Colon (tissue), 2 donors: ENCODE measurements around the gene LHX3.
"Not testable (repeated sequence)": the region's sequence is repeated elsewhere in the genome, so short reads cannot be mapped to it uniquely, and the experiment has no call there.

Experiments used
- FAIRE-seq: peaks from 2 replicates; lab custom pipeline; 2012; peaks lifted over from hg19 to GRCh38; lab: Jason Lieb, UNC
- donor health status: control.
- donor health status: control.

Gene LHX3

GRCh38 chr9:136241542-136241941 is 36.6 kb upstream of the LHX3 start:
- FAIRE-seq, result no peak

GRCh38 chr9:136240941-136241340 is 36.0 kb upstream of the LHX3 start:
- no peak for FAIRE-seq

- FAIRE-seq, result no peak
Measured at GRCh38 chr9:136239983-136240330, 35.0 kb upstream of the LHX3 start.

GRCh38 chr9:136239135-136239982 is 34.4 kb upstream of the LHX3 start:
- FAIRE-seq, result no peak

DNA sequence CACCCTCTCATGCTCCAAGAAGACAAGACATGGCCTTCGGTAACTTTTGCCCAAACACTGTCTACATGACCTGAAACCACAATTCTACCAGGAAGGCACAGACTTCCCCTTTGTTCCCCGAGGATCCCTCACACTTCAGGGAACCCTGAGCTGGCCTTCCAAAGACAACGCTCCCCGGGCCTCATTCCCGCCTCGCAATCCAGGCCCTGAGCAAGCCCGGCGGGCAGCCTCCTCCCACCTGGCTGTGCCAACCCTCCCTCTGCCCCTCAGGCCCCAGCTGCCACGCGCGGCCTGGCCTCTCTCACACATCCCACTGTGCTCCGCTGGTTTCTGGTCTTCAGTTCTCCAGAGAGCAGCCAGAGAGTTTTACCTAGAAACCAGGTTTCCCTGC is 33.4 kb upstream of the LHX3 start:
- FAIRE-seq, result no peak

DNA sequence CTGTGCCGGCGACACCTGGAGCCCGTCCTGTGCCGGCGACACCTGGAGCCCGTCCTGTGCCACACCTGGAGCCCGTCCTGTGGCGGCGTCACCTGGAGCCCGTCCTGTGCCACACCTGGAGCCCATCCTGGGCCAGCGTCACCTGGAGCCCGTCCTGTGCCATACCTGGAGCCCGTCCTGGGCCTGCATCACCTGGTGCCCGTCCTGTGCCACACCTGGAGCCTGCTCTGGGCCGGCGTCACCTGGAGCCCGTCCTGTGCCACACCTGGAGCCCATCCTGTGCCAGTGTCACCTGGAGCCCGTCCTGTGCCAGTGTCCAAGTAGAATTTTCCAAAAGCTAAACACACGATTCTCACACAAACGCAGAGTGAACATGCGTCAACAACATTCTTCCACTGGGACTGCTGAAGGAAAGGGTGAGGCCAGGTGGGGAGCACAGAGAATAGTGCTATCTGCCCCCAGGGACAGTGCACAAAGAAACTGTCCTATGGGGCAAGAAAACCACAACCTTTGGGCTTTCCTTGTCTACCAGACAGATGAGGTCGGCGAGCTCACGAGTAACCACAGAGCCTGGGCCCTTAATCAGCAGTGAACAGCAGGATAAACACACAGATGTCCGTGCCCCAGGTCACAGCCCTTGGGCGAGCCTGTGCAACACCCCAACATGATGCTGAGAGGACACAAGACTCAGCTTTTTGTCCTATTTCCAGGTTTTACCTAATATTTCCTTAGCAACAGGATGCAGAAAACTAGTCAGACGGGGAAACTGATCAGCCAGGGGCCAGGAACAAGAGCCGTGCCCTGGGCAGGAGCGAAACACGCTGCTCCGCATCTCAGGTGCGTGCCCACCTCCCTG is 32.8 kb upstream of the LHX3 start:
- FAIRE-seq, result no peak

GRCh38 chr9:136236471-136237410 is 31.8 kb upstream of the LHX3 start:
- not testable (repeated sequence) for FAIRE-seq

DNA sequence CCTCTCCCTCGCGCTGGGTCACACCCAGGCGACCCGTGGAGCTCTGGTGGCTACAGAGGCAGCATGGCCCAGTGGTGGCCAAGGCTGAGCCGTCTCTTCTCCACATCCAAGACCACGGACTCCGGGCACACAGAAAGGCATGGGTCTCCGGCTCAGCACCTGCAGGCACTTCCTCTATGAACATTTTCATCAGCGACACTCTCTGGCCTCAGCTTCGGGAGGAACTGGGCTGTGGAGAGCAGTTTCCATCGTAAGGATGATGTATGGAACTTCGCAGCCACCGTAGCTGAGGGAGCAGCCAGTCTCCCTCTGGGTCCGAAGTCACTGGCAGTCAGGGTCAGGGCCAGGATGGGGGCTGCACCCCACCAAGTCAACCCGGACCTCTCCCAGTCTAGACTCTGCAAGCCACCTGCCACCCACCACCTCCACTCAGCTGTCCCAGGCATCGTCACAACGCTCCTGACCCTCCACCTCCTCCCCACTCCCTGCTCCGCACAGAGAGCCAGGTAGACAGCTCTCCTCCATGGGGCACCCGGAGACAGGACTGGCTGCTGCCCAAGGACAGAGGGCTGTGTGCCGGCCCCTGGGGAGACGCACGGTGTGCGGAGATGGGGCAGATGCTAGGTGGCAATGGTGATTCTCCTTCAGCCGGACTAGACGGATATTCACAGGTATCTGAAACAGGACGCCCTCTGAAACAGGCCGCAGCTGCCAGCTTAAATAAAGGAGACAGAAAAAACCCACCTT is 31.0 kb upstream of the LHX3 start:
- FAIRE-seq, result no peak

DNA sequence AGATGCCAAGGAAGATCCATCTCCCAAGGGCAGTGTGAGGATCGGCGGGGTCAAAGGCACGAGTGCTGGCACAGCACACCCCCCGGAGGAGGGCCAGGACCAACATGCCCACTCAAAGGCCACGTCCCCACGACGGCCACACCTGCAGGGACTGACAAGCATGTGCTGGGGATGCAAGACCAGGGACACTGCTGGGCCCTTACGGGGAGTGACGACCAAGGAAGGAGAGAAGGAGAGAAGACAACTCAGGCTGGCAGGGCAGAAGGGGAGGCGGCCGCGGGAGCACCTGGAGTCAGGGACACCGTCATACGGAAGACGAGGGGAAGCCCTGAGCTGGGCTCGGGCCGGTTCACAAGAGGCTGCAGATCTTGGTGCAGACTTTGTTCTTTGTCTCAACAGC is 30.2 kb upstream of the LHX3 start:
- no peak for FAIRE-seq

- no peak for FAIRE-seq
Measured at GRCh38 chr9:136234597-136234996, 29.7 kb upstream of the LHX3 start.

DNA sequence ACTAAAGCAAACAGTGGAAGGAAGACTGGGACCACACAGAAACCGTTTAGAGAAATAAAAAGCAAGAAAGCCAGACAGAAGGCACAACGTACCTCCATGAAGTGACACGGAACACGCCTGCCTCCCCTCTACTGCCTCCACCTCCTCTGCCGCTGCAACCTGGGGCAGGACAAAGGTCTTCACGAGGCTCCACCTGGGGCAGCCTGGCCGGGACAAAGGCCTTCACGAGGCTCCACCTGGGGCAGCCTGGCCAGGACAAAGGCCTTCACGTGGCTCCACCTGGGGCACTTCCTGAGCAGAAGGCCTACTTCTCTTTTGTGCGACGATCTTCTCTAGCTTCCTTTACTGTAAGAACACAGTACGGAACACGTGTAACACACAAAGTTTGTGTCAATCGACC is 28.9 kb upstream of the LHX3 start:
- FAIRE-seq, result no peak

GRCh38 chr9:136233411-136233810 is 28.5 kb upstream of the LHX3 start:
- FAIRE-seq, result no peak

- no peak for FAIRE-seq
Measured at GRCh38 chr9:136232969-136233368, 28.0 kb upstream of the LHX3 start.

DNA sequence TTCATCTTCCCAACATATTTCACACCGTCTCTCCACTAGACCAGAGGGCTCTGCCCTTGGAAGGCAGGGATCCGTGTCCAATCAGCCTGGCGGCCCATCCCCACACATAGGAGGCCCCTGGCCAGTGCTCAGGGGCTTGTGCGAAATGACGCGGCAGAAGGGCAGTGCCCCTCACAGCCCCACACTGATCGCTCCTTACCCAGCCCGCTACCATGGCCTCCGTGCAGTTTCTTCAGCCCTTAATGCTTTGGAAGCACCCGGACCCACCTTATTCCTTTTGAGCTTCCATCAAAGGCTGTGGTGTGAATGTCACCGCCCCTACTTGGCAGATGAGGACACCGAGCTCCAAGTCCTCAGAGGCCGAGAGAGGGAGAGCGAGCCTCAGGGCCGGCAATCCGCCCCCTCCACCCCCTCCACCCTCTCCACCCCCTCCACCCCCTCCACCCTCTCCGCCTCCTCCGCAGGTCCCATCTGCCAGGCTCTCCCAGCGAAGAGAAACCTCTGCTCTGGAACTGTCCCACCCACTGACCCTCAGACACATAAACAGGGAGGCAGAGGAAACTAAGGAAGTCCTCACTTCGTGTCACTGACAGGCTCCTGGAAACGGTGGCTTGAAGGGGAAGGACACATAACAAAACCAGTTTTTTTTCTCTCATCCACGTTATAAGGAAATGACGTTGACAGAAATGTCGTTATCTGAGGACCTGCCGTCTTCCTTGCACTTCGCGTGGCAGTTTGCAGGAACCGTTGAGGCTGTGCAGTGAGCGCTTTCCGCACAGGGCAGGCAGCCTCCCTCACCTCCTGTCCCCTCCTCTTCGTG is 26.8 kb upstream of the LHX3 start:
- no peak for FAIRE-seq

DNA sequence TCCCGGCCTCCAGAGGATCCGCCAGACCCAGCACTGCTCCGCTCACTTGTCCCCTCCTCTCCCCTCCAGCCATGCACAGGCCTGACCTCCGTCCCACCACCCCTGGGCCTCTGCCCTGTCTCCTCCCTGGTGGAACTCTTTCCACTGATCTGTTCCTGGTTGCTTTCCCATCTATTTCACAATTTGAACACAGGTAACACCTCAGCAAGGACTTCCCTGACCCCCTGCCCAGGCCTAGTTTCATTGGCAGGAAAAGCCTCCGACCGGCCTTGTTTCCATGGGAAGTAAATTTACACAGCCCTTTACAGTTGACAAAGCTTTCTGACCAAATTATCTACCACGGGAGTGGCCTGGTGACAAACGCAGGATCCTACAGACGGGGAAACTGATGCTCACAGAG is 25.8 kb upstream of the LHX3 start:
- FAIRE-seq, result no peak

GRCh38 chr9:136230365-136230764 is 25.4 kb upstream of the LHX3 start:
- FAIRE-seq, result no peak

DNA sequence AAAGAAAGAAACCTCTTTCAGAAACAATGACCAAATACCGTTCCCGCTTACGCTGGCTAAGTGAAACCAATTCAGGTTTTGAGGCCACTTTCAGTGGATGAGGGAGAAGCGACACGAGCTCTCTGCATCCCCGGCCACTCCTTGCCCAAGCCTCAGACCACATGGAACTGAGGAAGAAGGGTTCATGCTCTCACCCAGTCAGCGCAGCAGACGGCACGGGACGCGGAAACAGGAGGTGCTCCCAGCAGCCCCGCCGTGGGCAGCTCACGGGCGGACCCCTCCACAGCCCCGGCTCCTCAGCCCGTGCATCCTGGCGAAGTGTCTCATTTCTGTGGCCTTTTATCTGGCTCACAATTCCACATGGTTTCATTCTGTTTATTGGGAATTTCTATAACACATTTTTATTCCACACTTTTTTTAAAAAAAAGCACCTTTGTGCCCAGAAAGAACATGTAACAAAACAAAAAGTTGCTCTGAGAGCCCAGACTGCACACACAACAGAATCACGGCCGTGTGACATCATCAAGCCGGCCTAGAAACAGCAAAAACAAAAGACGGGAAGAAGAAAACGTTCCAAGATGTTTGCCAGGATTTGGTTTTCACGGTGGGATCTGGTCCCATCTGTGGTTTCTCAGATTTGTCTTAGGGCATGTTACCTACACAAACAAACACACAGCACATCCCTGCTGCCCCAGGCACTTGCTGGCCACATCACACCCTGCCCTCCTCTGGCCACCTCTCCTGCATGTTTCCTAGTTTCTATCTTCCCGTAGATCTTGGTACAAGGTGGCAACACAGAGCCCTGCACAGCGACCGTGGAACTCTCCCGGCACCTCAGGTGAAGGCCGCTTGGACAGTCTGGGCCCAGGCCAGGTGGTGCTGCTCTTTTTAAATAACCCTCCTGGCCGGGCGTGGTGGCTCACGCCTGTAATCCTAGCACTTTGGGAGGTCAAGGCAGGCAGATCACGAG is 24.5 kb upstream of the LHX3 start:
- FAIRE-seq, result no peak

GRCh38 chr9:136228107-136228875 is 23.4 kb upstream of the LHX3 start:
- FAIRE-seq, result no peak
